Body of pancreas (tissue), 4 donors: ENCODE results near the gene VCAN. TPM values are rescaled to one million over a fixed set of nuclear protein-coding genes. Genes with fewer than 3 reads are reported as not detected.

ENCODE experiments used
- ATAC-seq: fragments of 150-250 bp; one replicate; pipeline ENCODE4 v1.9.1; 2016
- DNase-seq, 4 donors: peaks; one replicate each; pipeline ENCODE4 v3.0.0-alpha.2; 2019
- H3K27ac ChIP-seq, 4 donors: fragments of 200-600 bp; sonication (generic); 1 replicate in 3 of 4; 2 replicates in 1 of 4; pipeline versions ENCODE4 v1.5.1 to v1.6.1; 2016 to 2019; ENCODE audit warnings: mild to moderate bottlenecking in 1 of 4, mixed read lengths in 1 of 4, moderate library complexity in 1 of 4
- H3K27me3 ChIP-seq, 2 donors: fragments of 200-600 bp; sonication (generic); one replicate each; pipeline ENCODE4 v1.6.0; 2016; ENCODE audit warnings: mild to moderate bottlenecking in 1 of 2
- H3K36me3 ChIP-seq, 2 donors: fragments of 200-600 bp; sonication (generic); replicated peaks in 1 of 2; 2 replicates each; pipeline ENCODE4 v1.5.1; 2016; ENCODE audit warnings: low read depth in 2 of 2; ENCODE audit not compliant: insufficient read depth in 1 of 2
- H3K4me1 ChIP-seq: fragments of 200-600 bp; sonication (generic); one replicate; pipeline ENCODE4 v1.6.0; 2016
- H3K4me3 ChIP-seq, 2 donors: fragments of 200-600 bp; sonication (generic); 1 replicate in 1 of 2; 2 replicates in 1 of 2; pipeline ENCODE4 v1.5.1; 2016 to 2019
- H3K9me3 ChIP-seq, 3 donors: fragments of 200-600 bp; sonication (generic); 1 replicate in 2 of 3; 2 replicates in 1 of 3; pipeline ENCODE4 v1.5.1; 2016
- POLR2A ChIP-seq, 3 donors: fragments of 450-650 bp; IDR thresholded peaks; one replicate each; pipeline ENCODE4 v1.6.1; 2016; ENCODE audit warnings: antibody characterized with exemption in 3 of 3, mild to moderate bottlenecking in 2 of 3
- WGBS, 2 donors: methylation state at CpG; one replicate each; pipeline ENCODE4 v1.1.5; 2017; 5-methylcytosine and 5-hydroxymethylcytosine counted together
- intact Hi-C: fragments of 100-400 bp; cut with DNase I; formaldehyde crosslinking; loops from one replicate; pipeline ENCODE4 v1.15.1; 2023
- total RNA-seq, 2 donors: library from RNA; depleted of rRNA; stranded (reverse); fragments of >200 nt; gene quantifications; one replicate each; pipeline ENCODE4 v1.1.0, GENCODE V29; 2016
- TF ChIP-seq, protein P1 (sequence below), 7 experiments: fragments of 450-650 bp in 4 of 7; fragments of 200-600 bp in 3 of 7; sonication (generic) in 3 of 7; IDR thresholded peaks; one replicate each; pipeline ENCODE4 v1.5.1; 2016 to 2019; ENCODE audit warnings: antibody characterized with exemption in 7 of 7

Gene VCAN
- total RNA-seq, 2 donors from 2014 or later, result 19.4 to 33.7 TPM

DNA sequence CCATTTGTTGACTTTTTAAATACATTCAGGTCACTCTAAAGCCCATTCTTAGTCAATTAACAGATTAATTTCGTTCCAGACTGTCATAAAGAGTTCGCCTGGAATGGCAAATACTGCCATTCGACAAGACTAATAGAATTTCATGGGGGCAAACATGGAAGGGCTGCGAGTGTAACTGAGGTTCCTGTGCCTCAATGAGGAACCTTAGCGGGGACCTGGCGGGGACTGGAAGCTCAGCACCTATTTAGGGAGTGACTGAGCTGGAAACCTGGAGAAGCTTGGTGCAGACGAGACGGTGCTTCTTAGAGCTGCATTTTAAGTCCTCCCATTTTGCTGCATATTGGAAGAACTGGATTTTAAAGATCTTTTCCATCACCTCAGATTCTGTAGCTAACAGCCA is 3.4 kb downstream of the VCAN start:
- no peaks in the 10 kb centered on the region for H3K36me3 ChIP-seq
- intact Hi-C loops, result no loop called here
- 30 to 41% methylated on average over 8 of the region's 8 CpGs for WGBS, 2 donors
- TF ChIP-seq, protein P1, sequence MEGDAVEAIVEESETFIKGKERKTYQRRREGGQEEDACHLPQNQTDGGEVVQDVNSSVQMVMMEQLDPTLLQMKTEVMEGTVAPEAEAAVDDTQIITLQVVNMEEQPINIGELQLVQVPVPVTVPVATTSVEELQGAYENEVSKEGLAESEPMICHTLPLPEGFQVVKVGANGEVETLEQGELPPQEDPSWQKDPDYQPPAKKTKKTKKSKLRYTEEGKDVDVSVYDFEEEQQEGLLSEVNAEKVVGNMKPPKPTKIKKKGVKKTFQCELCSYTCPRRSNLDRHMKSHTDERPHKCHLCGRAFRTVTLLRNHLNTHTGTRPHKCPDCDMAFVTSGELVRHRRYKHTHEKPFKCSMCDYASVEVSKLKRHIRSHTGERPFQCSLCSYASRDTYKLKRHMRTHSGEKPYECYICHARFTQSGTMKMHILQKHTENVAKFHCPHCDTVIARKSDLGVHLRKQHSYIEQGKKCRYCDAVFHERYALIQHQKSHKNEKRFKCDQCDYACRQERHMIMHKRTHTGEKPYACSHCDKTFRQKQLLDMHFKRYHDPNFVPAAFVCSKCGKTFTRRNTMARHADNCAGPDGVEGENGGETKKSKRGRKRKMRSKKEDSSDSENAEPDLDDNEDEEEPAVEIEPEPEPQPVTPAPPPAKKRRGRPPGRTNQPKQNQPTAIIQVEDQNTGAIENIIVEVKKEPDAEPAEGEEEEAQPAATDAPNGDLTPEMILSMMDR (IDR thresholded peaks at IDR 0.05), result no peak
- no peak for TF ChIP-seq POLR2A (IDR thresholded peaks at IDR 0.05)
- peak in 1 of 4 donors; percentile 7 for DNase-seq
- peak overlapping the region in 1 of 4 donors; percentile 42 for H3K27ac ChIP-seq
- peaks cover 37% of the 10 kb centered on the region for H3K4me1 ChIP-seq
- no peak overlapping the region for H3K4me3 ChIP-seq
- H3K9me3 ChIP-seq, result no peaks in the 10 kb centered on the region
- ATAC-seq, result no peak
- H3K27me3 ChIP-seq, result peaks cover 0 to 22% of the 10 kb centered on the region in 2 donors

DNA sequence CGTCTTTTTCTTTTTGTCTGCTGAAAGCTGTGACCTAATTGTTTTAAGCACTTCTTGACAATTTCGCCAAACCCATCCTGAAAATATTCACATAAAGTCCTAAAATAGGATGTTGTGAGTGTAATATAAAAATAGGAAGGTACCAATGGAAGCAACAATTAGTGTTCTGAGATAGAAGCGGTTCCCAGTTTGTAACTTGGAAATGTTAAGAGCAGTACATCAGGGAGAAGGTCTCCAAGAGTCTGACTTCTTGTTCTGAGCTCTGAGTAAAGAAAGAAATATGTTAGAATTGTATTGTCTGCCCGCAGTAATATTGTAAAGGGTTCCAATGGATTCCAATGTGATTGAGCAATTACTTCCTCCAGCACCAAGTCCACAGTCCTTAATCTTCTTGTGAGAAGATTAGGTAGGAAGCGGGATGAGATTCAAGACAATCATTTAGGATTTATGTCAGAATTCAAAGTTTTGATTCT is 3.9 kb downstream of the VCAN start:
- Histone ChIP-seq H3K36me3 (no peaks in the 10 kb centered on the region), H3K27me3 (peaks cover 0 to 22% of the 10 kb centered on the region in 2 donors), H3K4me1 (peaks cover 37% of the 10 kb centered on the region), H3K4me3 (no peak overlapping the region), H3K27ac (peak overlapping the region in 1 of 4 donors; percentile 42), H3K9me3 (no peaks in the 10 kb centered on the region)
- ATAC-seq (no peak), DNase-seq (no peak)
- intact Hi-C loops, result no loop called here
- 36 to 48% methylated on average over 5 of the region's 5 CpGs for WGBS, 2 donors
- TF ChIP-seq, protein P1 (IDR thresholded peaks at IDR 0.05), result no peak
- no peak for TF ChIP-seq POLR2A (IDR thresholded peaks at IDR 0.05)

DNA sequence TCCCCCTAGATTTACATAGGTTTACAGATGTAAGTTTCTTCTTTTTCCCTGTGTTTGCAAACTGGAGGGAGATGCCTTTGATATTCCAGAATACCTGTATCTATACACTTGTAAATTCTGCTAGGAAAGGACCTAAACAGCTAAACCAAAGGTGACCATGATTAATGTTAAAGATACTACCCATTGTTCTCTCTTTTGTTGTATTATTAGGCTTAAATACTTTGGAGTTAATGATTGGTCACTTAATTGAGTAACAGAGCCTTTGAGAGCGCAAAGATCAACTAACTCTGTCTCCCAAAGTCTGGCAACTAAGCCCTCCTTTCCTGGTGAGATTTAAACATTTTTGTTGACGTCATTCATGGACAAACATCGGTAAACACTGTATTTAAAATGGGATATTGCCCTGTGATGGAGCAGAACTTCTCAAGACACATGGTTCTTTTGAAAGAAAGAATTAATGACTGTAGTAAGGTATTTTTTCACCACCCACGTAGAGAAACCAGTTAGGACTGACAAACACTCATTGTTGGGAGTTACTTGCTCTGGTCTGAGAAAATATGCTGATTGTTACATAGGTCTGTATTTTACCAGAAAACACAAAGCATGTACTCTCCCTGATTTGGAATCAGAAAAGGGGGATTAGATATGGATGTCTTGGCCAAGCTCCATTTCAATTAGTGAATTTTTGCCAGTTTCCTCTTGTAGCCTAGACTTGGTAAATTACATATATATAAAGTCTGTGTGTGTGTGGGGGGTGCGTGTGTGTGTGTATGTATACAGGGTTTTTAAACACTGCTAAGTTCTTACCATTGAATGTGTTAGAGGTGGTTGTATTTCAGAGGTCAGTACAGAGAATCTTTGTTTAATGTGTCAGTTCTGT is 4.6 kb downstream of the VCAN start:
- Histone ChIP-seq H3K27ac (no peak overlapping the region), H3K4me1 (peaks cover 37% of the 10 kb centered on the region), H3K9me3 (no peaks in the 10 kb centered on the region), H3K4me3 (no peak overlapping the region), H3K36me3 (no peaks in the 10 kb centered on the region), H3K27me3 (peaks cover 0 to 22% of the 10 kb centered on the region in 2 donors)
- intact Hi-C loops, result no loop called here
- no peak for TF ChIP-seq POLR2A (IDR thresholded peaks at IDR 0.05)
- TF ChIP-seq, protein P1 (IDR thresholded peaks at IDR 0.05), result no peak
- ATAC-seq (no peak), DNase-seq (no peak)
- 40 to 48% methylated on average over 5 of the region's 5 CpGs for WGBS, 2 donors

DNA sequence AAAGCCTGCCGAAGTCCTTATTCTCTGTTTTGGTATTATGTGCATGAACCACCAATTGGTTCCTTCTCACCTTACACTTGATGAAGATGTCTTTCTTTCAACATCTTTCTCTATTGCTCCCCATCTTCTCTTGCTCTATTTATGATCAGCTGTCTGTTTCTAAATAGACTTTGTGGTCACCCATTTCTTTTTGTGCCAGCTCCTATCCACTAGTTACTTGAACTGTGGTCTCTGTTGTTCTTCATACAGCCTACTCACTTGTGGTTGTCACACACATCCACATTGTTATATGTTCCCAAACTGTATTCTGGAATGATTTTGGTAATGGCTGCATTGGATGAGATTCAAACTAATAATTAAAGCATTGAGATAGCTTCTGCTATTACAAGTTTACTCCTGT is 11.4 kb downstream of the VCAN start:
- TF ChIP-seq, protein P1 (IDR thresholded peaks at IDR 0.05), result no peak
- no peak for TF ChIP-seq POLR2A (IDR thresholded peaks at IDR 0.05)
- Histone ChIP-seq H3K9me3 (no peaks in the 10 kb centered on the region), H3K27me3 (no peaks in the 10 kb centered on the region), H3K4me1 (no peaks in the 10 kb centered on the region), H3K36me3 (no peaks in the 10 kb centered on the region), H3K4me3 (no peak overlapping the region), H3K27ac (no peak overlapping the region)
- no peak for ATAC-seq
- DNase-seq, result no peak
- WGBS, 2 donors, result 58 to 64% methylated on average over 1 of the region's 1 CpG
- intact Hi-C loops, result no loop called here
